GM21447 (cell line): ENCODE data around the gene CYP27A1.

Source experiments
- ATAC-seq: cut with Tn5 transposase; IDR thresholded peaks from one replicate; pipeline ENCODE4 v1.9.1; 2021; ENCODE audit not compliant: unreplicated experiment

The CYP27A1 gene

DNA sequence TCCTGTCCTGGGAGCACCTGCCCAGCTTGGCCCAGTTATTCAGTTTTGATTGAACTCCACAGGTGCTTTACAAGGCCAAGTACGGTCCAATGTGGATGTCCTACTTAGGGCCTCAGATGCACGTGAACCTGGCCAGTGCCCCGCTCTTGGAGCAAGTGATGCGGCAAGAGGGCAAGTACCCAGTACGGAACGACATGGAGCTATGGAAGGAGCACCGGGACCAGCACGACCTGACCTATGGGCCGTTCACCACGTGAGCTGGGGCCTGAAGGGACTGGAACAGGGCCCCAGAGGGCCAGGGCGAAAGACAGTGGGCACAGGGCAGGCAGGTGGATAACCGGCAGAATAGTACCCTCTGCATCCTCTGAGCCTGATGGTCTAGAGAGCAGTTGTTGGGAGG is 27.6 kb downstream of the CYP27A1 start:
- no peak for ATAC-seq

DNA sequence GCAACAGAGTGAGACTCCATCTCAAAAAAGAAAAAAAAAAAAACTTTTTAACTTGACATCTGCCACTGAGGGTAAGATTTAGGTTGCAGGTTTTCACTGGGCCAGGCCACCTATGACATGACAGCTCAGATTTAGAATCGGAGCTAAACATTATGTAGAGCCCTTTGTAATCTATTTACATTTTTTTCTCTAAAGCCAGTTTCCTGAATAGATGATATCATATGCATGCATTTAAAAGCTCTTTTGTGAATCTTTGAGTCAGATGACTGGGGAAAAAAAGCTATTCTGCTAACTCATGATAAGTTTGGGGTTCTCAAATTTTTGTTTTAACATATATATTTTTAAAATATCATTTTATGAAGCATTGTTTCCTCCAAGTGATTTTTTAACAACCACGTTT is 28.3 kb downstream of the CYP27A1 start:
- ATAC-seq, result no peak

DNA sequence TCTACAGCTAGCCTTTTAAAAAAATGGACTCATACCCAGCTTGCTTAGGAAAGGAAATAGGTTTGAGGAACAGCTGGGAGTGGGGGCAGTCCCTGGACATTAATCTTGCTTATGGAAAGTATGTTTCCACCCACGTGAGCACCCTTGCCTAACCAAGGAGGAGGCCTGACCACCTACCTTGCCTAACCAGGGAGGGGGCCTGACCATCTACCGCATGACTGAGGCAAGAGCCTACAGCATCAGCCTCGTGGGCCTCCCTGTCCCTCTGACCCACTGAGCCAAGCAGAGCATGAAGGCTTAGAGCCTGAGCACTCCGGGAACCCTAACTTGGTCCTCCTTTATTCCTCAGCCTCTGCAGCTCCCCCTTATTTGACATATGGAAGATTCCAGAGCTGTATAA is 29.4 kb downstream of the CYP27A1 start:
- ATAC-seq, result no peak

DNA sequence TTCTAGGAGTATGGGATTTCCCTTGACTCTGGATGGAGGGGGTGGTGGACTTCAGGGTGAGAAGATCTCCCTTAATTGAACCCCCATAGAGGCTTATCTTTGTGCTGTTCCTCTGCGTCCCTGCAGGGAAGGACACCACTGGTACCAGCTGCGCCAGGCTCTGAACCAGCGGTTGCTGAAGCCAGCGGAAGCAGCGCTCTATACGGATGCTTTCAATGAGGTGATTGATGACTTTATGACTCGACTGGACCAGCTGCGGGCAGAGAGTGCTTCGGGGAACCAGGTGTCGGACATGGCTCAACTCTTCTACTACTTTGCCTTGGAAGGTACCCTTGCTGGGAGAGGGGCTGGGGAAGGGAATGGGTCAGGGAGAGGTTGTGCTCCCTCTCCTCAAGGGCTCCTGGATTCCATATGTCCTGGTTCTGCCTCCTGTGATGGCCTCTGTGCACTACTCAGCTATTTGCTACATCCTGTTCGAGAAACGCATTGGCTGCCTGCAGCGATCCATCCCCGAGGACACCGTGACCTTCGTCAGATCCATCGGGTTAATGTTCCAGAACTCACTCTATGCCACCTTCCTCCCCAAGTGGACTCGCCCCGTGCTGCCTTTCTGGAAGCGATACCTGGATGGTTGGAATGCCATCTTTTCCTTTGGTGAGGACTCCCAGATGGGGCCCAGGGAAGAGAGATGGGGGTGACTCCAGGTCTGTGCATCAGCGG is 30.3 kb downstream of the CYP27A1 start:
- ATAC-seq, result no peak

DNA sequence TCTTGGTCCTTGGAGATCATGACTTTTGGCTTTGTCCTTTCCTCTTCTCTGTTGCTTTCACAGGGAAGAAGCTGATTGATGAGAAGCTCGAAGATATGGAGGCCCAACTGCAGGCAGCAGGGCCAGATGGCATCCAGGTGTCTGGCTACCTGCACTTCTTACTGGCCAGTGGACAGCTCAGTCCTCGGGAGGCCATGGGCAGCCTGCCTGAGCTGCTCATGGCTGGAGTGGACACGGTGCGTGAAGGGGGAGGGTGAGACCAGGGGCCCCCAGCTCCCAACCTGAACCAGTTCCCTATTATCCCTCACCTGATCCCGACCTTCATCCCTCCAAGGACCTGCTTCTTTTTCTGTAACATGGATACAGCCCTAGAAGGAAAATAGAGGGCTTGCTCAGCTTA is 30.9 kb downstream of the CYP27A1 start:
- no peak for ATAC-seq

DNA sequence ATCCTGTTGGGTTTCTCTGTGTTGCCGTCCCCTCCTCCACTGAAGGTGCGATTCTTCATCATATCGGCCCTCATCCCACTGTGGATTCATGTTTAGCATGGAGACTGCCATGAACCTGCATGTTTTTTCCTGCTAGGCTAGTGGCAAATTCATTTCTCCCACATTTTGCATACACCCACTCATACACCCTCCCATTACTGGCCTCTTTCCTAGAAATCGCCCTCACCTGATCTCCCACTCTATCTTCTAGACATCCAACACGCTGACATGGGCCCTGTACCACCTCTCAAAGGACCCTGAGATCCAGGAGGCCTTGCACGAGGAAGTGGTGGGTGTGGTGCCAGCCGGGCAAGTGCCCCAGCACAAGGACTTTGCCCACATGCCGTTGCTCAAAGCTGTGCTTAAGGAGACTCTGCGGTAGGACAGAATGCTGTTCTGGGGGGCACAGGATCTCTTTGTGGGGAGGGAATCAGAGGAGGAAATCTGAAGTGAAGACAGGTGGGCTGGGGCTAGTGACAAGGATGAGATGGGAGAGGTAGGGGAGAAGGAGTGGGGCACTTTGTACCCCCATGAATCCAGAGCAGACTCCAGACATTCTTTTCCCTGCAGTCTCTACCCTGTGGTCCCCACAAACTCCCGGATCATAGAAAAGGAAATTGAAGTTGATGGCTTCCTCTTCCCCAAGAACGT is 32.0 kb downstream of the CYP27A1 start:
- ATAC-seq, result no peak

DNA sequence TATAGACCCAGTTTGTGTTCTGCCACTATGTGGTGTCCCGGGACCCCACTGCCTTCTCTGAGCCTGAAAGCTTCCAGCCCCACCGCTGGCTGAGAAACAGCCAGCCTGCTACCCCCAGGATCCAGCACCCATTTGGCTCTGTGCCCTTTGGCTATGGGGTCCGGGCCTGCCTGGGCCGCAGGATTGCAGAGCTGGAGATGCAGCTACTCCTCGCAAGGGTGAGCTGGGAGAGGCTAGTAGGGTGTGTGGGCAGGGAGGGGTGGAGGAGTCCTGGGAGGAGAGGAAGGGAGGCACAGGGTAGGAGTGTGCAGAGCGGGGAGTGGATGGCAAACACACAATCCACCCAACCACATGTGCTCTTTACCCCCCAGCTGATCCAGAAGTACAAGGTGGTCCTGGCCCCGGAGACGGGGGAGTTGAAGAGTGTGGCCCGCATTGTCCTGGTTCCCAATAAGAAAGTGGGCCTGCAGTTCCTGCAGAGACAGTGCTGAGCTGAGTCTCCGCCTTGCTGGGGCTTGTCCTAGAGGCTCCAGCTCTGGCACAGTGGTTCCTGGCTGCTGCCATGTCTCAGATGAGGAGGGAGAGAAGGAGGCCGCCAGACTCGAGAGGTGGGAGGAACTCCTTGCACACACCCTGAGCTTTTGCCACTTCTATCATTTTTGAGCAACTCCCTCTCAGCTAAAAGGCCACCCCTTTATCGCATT is 32.7 kb downstream of the CYP27A1 start:
- no peak for ATAC-seq

DNA sequence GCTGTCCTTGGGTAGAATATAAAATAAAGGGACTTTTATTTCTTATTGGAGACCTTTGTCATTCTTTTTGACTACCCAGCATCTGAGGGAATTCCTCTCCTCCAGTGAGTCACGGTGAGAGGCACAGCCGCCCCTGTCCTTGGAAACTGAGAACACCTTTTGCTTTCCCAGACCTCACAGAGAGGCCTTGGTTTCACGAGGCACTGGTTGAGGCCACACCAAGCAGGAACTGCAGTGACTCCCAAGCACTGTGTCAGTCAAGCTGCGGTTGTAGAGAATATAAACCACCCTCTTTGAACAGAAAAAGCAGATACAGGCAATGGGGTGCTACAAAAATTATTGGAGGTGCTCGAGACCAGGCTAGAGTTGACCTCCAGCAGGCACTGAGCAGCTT is 33.3 kb downstream of the CYP27A1 start:
- no peak for ATAC-seq

DNA sequence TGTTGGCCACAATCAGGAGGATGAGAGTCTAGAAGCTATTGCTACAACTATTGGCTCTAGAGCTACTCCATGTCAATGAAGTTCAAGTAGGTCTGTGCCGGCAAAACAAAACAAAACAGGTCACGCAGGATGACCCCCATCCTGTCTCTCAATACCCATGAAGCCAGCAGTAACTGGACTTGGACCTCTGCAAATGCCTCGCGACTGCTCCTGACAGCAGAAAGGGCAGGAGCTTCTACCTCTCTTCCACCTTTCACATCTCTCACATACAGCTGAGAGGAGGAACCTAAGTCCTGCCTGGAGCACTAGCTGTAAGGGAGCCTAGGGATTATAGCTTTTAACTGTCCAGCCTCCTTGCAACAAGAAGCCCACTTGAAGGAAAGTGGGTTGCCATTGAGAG is 33.7 kb downstream of the CYP27A1 start:
- no peak for ATAC-seq

DNA sequence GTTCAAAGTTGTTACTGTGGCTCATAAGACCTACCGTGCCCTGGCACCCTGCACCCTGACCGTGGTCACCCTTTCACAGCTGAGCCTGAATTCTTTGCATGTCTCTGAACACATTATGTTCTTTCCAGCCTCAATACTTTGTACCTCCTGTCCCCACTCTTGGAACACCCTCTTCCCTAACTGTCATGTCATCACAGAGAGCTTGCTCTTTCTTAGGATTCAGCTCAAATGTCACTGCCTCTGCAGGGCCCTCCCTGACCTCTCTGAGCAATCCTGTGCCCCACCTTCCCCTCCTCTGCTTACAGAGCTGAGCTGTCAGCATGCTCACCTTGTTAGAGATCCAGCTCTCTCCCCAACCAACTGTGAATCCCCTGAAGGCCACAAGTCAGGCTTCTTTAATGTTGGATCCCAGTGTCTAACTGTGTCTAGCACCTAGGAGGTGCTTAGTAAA is 34.6 kb downstream of the CYP27A1 start:
- ATAC-seq, result no peak

DNA sequence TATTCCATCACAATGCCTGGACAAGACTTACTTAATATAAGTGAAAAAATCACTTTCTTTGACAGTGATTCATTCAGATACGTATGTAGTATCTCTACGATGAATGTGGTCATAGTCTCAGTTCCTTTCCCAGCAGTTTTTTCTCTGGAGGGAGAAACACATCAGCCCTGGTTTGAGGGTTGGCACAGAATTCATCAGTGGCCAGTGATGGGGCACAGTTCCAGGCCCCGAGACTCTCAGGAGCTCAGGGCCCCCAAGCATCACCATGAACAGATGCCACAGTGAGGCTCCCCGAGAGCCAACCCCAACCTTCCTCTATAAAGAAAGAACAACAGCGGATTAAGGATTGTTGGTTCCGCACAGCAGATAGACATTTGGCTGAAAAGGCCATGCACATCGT is 37.1 kb downstream of the CYP27A1 start:
- ATAC-seq, result no peak

DNA sequence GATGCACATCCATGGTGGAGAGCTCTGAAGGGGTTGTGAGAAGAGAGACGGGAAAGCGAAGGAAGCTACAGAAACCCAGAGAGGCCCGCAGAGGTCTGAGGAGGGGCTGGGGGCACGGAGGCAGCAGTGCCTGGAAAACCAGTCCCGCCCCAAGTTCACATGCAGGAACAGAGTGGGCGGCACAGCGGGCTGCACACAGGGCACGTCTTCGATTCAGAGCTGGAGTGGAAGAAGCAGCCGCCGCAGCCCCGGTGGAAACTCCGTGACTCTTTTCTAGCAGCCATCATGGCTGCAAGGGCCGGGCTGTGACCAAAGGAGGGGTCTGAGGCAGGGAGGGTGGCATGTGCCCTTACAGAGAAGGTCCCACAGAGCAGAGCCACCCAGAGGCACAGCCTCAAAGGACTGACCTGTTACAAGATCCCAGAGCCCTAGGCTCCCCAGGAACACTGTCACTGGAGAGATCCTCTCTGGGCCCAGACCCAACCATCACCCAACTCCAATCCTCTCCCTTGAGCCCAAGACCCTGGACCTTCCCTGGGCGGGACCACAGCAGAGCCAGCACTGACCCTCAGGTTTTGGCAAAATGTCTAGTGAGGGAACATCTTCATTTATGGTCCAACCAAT is 38.9 kb downstream of the CYP27A1 start:
- ATAC-seq, result no peak

DNA sequence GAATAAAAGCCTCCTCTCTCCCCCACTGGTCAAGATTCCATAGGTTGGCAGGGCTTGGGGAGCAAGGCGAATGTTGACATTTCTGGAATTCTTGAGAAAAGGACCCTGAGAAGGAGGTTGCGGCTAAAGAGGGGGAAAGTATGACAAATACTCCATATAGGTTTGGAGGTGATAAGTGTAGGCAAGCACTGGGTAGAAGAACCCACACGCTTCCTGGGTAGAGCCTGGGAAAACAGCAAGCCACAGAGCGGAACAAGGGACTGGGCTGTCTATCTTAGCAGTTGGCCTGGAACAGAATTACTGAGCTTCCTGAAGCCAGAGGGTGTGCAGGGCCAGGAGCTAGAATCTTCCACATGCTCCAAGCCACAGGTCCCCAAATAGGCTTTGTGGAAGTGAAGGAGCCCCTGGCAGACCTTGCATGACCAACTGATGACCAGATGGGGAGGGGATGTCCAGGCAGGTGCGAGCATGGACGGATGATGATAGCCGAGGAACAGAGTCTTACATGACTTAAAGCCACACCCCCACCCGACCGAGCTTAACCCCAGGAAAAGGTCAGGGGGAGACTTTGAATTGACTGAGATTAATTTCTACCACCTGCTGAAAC is 39.8 kb downstream of the CYP27A1 start:
- ATAC-seq, result no peak

DNA sequence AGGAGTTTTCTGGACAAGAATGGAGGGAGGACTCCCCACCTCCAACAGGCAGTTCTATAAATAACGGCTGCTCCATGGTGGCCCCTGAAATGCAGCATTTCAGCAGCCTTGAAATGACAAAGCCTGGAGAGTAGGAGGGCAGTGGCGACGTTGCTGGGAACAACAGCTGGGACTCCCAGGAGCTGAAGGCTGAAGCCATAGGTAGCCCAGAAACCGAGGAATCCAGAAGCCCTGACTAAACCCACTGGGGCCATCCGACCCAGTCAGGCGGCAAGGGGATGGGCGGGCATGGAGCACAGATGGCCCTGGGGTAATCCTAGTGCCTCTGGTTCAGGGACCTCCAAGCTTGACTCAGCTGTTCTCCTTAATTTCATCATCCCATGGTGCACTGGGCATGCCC is 40.7 kb downstream of the CYP27A1 start:
- ATAC-seq, result no peak

DNA sequence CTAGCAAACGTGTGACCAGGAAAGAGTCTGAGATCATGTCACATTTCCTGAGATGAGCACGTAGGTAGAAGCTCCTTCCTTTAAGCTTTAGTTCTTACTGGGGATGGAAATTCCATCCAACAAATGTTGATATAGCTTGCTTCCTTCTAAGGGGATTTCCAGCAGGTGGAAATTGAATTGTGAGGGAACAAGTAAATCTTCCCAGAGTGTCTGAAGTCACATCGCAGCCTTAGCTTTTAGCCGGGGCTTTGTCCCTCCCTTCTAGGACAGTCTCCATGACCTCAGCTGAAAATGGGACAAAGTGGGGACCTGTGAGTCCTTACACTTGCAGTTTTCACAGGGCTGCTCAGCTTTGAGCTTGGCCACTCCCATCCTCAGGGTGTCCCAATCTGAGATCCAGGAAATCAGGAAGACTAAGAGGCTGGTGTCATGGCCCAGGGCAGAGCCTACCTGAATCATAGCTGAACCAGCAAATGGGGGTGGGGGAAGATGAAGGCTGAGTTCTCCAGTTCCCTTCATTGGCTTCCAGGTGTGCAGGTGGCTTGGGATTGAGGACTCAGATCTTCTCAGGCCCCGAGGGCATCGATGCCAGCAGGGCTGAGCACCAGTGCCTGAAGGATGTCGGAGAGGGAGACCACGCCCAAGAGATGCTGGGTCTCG is 41.4 kb downstream of the CYP27A1 start:
- ATAC-seq, result no peak

DNA sequence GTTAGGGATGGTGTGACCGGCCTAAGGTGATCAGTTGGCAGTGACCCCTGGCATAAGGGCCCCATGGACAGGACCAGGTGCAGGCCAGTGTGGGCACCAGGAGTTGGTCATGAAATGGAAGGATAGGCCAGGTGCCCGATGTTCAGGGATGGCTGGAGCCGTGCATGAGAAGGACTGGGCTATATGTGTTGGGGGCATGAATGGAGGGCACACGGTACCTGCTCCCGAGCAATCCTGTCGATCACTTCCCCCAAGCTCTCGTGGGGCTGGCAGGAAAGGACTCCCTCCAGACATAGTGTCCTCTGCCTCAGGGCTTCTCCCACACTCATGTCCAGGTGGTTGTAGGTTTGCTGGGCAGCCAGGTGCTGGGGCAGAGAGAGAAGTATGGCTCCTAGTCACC is 42.1 kb downstream of the CYP27A1 start:
- no peak for ATAC-seq

DNA sequence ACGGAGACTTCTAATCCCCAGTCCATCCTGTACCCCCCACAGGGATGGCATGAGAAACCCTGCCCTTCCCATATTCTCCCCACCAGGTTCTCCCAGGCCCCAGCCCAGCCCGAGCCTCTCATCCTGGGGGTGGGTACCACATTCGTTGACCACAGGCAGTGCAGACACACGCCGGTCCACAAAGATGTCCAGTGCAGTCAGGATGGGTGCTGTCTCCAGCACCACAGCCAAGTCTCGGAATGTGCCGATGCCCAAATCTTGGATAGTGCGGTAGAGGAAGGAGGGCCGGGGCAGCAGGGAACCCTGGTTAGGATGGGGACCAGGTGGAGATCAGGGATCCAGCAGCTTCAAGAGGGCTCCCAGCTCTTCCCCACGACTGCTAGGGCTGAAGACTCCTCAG is 44.8 kb downstream of the CYP27A1 start:
- ATAC-seq, result no peak

DNA sequence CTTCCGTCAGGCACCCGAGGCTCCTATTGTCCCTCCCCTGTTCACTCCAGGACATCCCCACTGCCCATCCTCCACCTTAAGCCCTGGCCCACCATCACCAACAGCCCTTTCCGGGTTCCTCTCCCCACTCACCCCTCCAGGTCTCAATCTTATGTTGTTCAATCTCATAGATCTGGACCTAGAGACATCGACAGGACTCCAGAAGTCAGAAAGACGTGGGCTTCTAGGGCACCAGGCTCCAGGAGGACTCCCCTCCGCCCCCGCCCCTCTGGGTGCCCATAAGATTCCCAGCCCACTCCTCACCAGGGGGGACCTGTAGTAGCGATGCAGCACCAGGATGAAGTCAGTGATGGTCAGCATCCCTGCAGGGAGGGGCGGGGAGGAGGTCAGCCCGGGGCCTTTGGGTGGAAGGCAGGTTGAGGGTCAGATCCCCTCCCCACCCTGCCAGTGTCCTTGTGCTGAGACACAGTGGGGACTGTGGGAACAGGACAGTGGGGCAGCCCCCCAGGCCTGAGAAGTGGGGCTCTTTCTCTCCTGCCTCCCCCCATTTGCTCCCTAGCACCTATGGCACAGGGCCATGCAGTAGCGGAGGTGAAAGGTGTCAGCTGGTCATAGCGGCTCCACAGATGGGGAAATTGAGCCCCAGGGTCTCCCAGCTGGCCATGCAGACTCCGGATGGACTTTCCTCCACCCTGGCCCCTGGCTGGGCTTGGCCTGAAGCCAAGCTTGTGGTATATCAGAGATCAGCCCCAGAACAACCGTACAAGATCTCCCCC is 45.9 kb downstream of the CYP27A1 start:
- no peak for ATAC-seq

DNA sequence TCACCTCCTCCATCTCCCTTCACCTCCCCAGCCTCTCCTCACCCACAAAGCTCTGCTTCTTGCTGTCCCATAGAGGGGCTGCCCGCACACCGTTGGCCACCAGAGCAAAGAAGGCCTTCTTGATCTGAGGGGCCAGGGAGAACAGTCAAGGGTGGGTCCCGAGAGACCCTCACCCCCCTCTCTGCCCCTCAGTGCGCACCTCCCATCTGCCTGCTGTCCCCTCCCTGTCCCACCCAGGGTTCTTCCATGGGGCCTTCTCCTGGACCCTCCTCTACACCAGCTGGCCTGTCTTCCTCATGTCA is 46.5 kb downstream of the CYP27A1 start:
- no peak for ATAC-seq

DNA sequence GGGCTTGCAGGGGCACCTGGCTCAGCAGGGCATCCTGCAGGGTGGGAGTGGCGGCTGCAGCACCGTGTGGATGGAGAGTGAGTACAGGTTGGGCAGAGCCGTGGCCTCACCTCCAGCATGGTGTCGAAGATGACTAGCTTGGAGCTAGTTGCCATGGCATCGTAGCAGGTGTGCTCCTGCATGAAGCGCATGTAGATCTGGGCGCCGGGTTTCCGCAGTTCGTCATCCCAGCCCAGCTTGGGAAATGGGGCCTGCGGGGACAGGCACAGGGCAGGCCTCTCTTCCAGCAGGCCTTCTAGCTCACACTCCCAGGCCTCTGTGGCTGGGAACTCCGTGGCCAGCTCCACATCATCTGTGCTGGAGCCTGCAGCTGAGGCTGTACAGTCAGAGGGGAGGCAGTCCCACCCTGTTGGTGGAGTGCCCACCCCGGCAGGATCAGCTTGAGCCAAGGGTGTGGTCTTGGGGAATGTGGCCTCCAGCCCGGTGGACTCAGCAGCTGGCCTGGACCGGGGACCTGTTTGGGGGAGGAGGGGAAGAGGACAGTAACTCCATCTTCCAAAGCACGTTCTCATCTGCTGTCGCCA is 48.0 kb downstream of the CYP27A1 start:
- ATAC-seq, result no peak
